SIG-M5 (cell line): ENCODE data around the gene KCNJ14.

Experiments used
- DNase-seq: peaks from one replicate; lab custom pipeline; 2025; lab: John Stamatoyannopoulos, UW

Gene KCNJ14

GRCh38 chr19:48455171-48455907 is at the start of gene KCNJ14:
KCNJ14 (plus strand) TSS chr19:48455574; CDS start chr19:48461725, 6,151 bp downstream.
- DNase-seq, result no peak

GRCh38 chr19:48405850-48406249 is 49.5 kb upstream of the KCNJ14 start:
- no peak for DNase-seq

GRCh38 chr19:48413879-48414587 is 41.3 kb upstream of the KCNJ14 start:
- DNase-seq, result no peak

- DNase-seq, result no peak
These were observed 40.0 kb upstream of the KCNJ14 start for GRCh38 chr19:48415395-48415794.

- no peak for DNase-seq
These were observed 39.6 kb upstream of the KCNJ14 start for GRCh38 chr19:48415806-48416221.

- DNase-seq, result no peak
These were observed 38.0 kb upstream of the KCNJ14 start for GRCh38 chr19:48417421-48417820.

- DNase-seq, result no peak
These were observed 36.9 kb upstream of the KCNJ14 start for GRCh38 chr19:48418317-48419064.

- DNase-seq, result no peak
These were observed 36.0 kb upstream of the KCNJ14 start for GRCh38 chr19:48419158-48419920.

- no peak for DNase-seq
These were observed 33.8 kb upstream of the KCNJ14 start for GRCh38 chr19:48421548-48421947.

GRCh38 chr19:48424694-48425219 is 30.6 kb upstream of the KCNJ14 start:
- DNase-seq, result no peak

- no peak for DNase-seq
These were observed 26.7 kb upstream of the KCNJ14 start for GRCh38 chr19:48428670-48429069.

GRCh38 chr19:48433337-48433736 is 22.0 kb upstream of the KCNJ14 start:
- no peak for DNase-seq

- DNase-seq, result no peak
These were observed 18.8 kb upstream of the KCNJ14 start for GRCh38 chr19:48436586-48436985.

- DNase-seq, result no peak
These were observed 13.9 kb upstream of the KCNJ14 start for GRCh38 chr19:48441360-48442050.

GRCh38 chr19:48442116-48443035 is 13.0 kb upstream of the KCNJ14 start:
- no peak for DNase-seq

- no peak for DNase-seq
These were observed 12.1 kb upstream of the KCNJ14 start for GRCh38 chr19:48443256-48443655.

GRCh38 chr19:48443731-48444128 is 11.6 kb upstream of the KCNJ14 start:
- no peak for DNase-seq

GRCh38 chr19:48444129-48444935 is 11.0 kb upstream of the KCNJ14 start:
- DNase-seq, result no peak

- DNase-seq, result no peak
These were observed 10.5 kb upstream of the KCNJ14 start for GRCh38 chr19:48444936-48445200.

- no peak for DNase-seq
These were observed 10.1 kb upstream of the KCNJ14 start for GRCh38 chr19:48445256-48445605.
